ENCODE results near the gene RAB42. TPM values are rescaled to one million over a fixed set of nuclear protein-coding genes. Genes with fewer than 3 reads are reported as not detected.

Gene RAB42
- total RNA-seq, 1 donor from 2014 or later: 5.1 TPM

GRCh38 chr1:28606771-28607170, 14.7 kb downstream of the RAB42 start:
- TF ChIP-seq CTCF (IDR thresholded peaks at IDR 0.05; ENCODE audit: unreplicated experiment): no peak
- no peak for DNase-seq (ENCODE audit: low spot score in 2 of 2, unreplicated experiment in 2 of 2)
- H3K36me3 Mint-ChIP-seq: peaks cover 14% of the 10 kb centered on the region
- no peak overlapping the region for H3K27ac Mint-ChIP-seq
- no peak overlapping the region for H3K4me3 Mint-ChIP-seq
- H3K4me1 Mint-ChIP-seq: no peaks in the 10 kb centered on the region
- no peaks in the 10 kb centered on the region for H3K9me3 Mint-ChIP-seq
- H3K27me3 Mint-ChIP-seq (ENCODE audit: low read depth): no peaks in the 10 kb centered on the region

- H3K27me3 Mint-ChIP-seq (ENCODE audit: low read depth): no peaks in the 10 kb centered on the region
- H3K36me3 Mint-ChIP-seq: peaks cover 29% of the 10 kb centered on the region
- TF ChIP-seq CTCF (IDR thresholded peaks at IDR 0.05; ENCODE audit: unreplicated experiment): no peak
- no peak overlapping the region for H3K4me3 Mint-ChIP-seq
- no peak for DNase-seq (ENCODE audit: low spot score in 2 of 2, unreplicated experiment in 2 of 2)
- no peak overlapping the region for H3K27ac Mint-ChIP-seq
- no peaks in the 10 kb centered on the region for H3K9me3 Mint-ChIP-seq
- H3K4me1 Mint-ChIP-seq: no peaks in the 10 kb centered on the region
Observed at GRCh38 chr1:28613175-28613574, 21.1 kb downstream of the RAB42 start.

GRCh38 chr1:28631713-28632112, 39.6 kb downstream of the RAB42 start:
- Mint-ChIP-seq H3K4me1 (no peaks in the 10 kb centered on the region), H3K27me3 (ENCODE audit: low read depth) (no peaks in the 10 kb centered on the region), H3K27ac (no peak overlapping the region), H3K9me3 (peaks cover 3% of the 10 kb centered on the region), H3K4me3 (no peak overlapping the region), H3K36me3 (peaks cover 6% of the 10 kb centered on the region)
- no peak for TF ChIP-seq CTCF (IDR thresholded peaks at IDR 0.05; ENCODE audit: unreplicated experiment)
- no peak for DNase-seq (ENCODE audit: low spot score in 2 of 2, unreplicated experiment in 2 of 2)

GRCh38 chr1:28632560-28632959, 40.5 kb downstream of the RAB42 start:
- no peaks in the 10 kb centered on the region for H3K4me1 Mint-ChIP-seq
- H3K9me3 Mint-ChIP-seq: peaks cover 3% of the 10 kb centered on the region
- no peak overlapping the region for H3K4me3 Mint-ChIP-seq
- H3K27ac Mint-ChIP-seq: no peak overlapping the region
- peaks cover 6% of the 10 kb centered on the region for H3K36me3 Mint-ChIP-seq
- no peak for DNase-seq (ENCODE audit: low spot score in 2 of 2, unreplicated experiment in 2 of 2)
- TF ChIP-seq CTCF (IDR thresholded peaks at IDR 0.05; ENCODE audit: unreplicated experiment): no peak
- no peaks in the 10 kb centered on the region for H3K27me3 Mint-ChIP-seq (ENCODE audit: low read depth)

DNA sequence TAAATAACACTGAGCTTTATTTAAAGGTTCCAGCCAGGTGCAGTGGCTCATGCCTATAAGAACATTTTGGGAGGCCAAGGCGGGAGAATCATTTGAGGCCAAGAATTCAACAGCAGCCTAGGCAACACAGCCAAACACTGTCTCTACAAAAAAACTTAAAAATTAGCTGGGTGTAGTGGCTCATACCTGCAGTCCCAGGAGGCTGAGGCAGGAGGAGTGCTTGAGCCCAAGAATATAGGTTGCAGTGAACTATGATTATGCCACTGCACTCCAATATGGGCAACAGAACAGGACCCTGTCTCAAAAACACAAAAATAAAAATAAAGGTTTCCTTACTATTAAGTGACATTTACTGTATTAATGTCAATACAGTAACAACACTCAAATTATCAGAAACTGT, 48.7 kb downstream of the RAB42 start:
- no peak for DNase-seq (ENCODE audit: low spot score in 2 of 2, unreplicated experiment in 2 of 2)
- peak; percentile 28 for TF ChIP-seq CTCF (IDR thresholded peaks at IDR 0.05; ENCODE audit: unreplicated experiment)
- H3K27ac Mint-ChIP-seq: no peak overlapping the region
- H3K9me3 Mint-ChIP-seq: no peaks in the 10 kb centered on the region
- no peaks in the 10 kb centered on the region for H3K36me3 Mint-ChIP-seq
- H3K27me3 Mint-ChIP-seq (ENCODE audit: low read depth): no peaks in the 10 kb centered on the region
- H3K4me3 Mint-ChIP-seq: peak overlapping the region; percentile 99
- peaks cover 23% of the 10 kb centered on the region for H3K4me1 Mint-ChIP-seq
